Measurements from ENCODE around the gene ZNFX1.

ZNFX1 gene

GRCh38 chr20:49291200-49291599 is 13.3 kb upstream of the ZNFX1 start:
- no peak for DNase-seq

- DNase-seq: no peak
Observed at GRCh38 chr20:49290608-49291191, 12.8 kb upstream of the ZNFX1 start.

- no peak for DNase-seq
Observed at GRCh38 chr20:49288784-49289696, 11.2 kb upstream of the ZNFX1 start.

- DNase-seq: no peak
Observed at GRCh38 chr20:49288250-49288751, 10.4 kb upstream of the ZNFX1 start.

GRCh38 chr20:49287555-49288249 is 9.8 kb upstream of the ZNFX1 start:
- DNase-seq: no peak

- DNase-seq: peak in 1 of 6 experiments; percentile 6
Observed at GRCh38 chr20:49286689-49287551, 9.1 kb upstream of the ZNFX1 start.

GRCh38 chr20:49285813-49286494 is 8.1 kb upstream of the ZNFX1 start:
- no peak for DNase-seq

GRCh38 chr20:49285233-49285668 is 7.4 kb upstream of the ZNFX1 start:
- DNase-seq: no peak

GRCh38 chr20:49284818-49285217 is 7.0 kb upstream of the ZNFX1 start:
- DNase-seq: no peak

- no peak for DNase-seq
Observed at GRCh38 chr20:49283703-49284625, 6.1 kb upstream of the ZNFX1 start.

GRCh38 chr20:49283176-49283702 is 5.4 kb upstream of the ZNFX1 start:
- peak in 1 of 6 experiments; percentile 16 for DNase-seq

GRCh38 chr20:49282584-49283171 is 4.8 kb upstream of the ZNFX1 start:
- no peak for DNase-seq

- no peak for DNase-seq
Observed at GRCh38 chr20:49281913-49282467, 4.1 kb upstream of the ZNFX1 start.

GRCh38 chr20:49281059-49281912 is 3.4 kb upstream of the ZNFX1 start:
- DNase-seq: no peak

- DNase-seq: peak in 1 of 6 experiments; percentile 15
Observed at GRCh38 chr20:49280463-49281058, 2.7 kb upstream of the ZNFX1 start.

- peak in 1 of 6 experiments; percentile 5 for DNase-seq
Observed at GRCh38 chr20:49279677-49280462, 2.0 kb upstream of the ZNFX1 start.
